SK-N-MC (cell line): Measurements from ENCODE around the gene CALM3.

Experiments
- EZH2 ChIP-seq: fragments of 200-600 bp; sonication (generic); IDR thresholded peaks from one replicate; pipeline ENCODE4 v1.6.1; 2017; ENCODE audit warnings: antibody characterized with exemption
- POLR2AphosphoS5 ChIP-seq: IDR thresholded peaks from 2 replicates; pipeline ENCODE4 v1.6.1; 2012; ENCODE audit warnings: mild to moderate bottlenecking, low read depth, low read length, borderline replicate concordance

DNA sequence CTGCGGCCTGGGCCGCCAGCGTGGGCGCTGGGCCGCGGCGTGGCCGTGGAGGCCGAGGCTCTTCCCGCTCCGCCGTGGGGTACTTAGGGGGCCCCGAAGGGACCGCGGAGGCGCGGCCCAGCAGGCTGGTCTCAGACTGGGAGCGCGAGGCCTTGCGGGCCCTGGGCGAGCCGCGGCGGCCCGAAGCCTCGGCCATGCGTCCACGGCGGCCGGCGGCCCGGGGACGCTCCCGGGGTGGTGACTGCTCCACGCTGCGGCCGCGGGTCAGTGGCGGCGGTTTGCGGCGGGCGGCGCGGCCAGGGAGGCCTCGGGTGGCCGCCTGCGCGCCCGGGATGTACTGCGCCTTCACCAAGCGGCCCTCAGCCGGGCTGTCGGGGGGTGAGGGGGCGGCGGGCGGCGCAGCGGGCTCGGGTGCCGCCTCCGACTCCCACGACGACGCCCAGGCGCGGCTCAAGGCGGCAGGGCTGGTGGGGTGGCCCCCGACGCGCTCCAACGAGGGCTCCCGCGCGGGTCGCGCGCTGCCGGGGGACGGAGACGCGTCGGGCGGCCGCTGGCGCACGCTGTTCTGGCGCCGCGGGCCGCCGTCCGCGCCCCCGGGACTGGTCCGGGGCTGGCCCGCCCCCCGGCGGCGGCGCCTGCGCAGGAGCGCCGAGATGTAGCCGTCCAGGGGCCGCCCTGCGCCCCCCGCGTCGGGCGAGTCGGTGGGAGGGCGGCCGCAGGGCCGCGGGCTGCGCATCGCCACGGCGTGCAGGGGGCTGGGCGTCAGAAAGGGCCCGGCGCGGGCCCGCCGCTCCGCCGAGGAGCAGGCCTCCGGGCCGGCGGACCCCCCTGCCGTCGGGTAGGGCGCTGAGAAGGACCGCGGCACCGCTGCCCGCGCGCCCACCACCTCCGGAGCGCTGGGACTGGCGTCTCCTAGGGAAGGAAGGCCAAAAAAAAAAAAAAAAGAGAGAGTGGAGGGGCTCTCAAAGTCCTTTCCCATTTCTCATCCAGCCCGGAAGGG, 48.1 kb downstream of the CALM3 start:
- TF ChIP-seq POLR2AphosphoS5 = no peak
- TF ChIP-seq EZH2 = no peak
